Measurements from ENCODE around the gene RBM15. TPM values are rescaled to one million over a fixed set of nuclear protein-coding genes. Genes with fewer than 3 reads are reported as not detected.

RBM15 gene
- total RNA-seq, 1 experiment from 2014 or later = 44.0 TPM

DNA sequence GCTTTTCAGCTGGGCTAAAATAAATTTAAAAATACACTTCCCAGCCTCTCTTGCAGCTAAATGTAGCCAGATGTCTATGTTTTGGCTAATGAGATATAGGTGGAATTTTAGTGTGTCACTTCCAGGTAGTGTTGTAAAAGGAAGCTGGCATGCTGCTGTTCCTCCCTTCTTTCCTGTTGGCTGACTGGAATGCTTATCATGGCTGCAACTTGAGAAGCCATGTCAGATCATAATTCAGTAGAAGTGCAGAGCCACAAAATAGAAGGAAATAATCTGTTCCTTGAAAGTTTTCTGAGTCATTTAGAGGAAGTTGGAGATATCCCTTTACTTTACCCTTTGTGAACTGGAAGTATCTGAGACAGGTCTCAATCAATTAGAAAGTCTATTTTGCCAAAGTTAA is 10.9 kb upstream of the RBM15 start (continued):
- TF ChIP-seq CBX3 (IDR thresholded peaks at IDR 0.05; ENCODE audit: low read depth) (no peak), SRF (IDR thresholded peaks at IDR 0.05; ENCODE audit: low read depth) (no peak), POLR2AphosphoS5 (IDR thresholded peaks at IDR 0.05; ENCODE audit: low read depth, low read length) (no peak), SIN3A (IDR thresholded peaks at IDR 0.05; ENCODE audit: low read depth) (no peak), EGR1 (IDR thresholded peaks at IDR 0.05; ENCODE audit: low read depth) (no peak), RAD21 (IDR thresholded peaks at IDR 0.05; ENCODE audit: low read depth) (no peak), EZH2phosphoT487 (IDR thresholded peaks at IDR 0.05; ENCODE audit: borderline replicate concordance) (no peak), CEBPB (IDR thresholded peaks at IDR 0.05; ENCODE audit: low read depth) (no peak), FOSL1 (IDR thresholded peaks at IDR 0.05; ENCODE audit: low read depth) (no peak)
- TF ChIP-seq, protein P1, sequence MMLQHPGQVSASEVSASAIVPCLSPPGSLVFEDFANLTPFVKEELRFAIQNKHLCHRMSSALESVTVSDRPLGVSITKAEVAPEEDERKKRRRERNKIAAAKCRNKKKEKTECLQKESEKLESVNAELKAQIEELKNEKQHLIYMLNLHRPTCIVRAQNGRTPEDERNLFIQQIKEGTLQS (IDR thresholded peaks at IDR 0.05) = no peak

DNA sequence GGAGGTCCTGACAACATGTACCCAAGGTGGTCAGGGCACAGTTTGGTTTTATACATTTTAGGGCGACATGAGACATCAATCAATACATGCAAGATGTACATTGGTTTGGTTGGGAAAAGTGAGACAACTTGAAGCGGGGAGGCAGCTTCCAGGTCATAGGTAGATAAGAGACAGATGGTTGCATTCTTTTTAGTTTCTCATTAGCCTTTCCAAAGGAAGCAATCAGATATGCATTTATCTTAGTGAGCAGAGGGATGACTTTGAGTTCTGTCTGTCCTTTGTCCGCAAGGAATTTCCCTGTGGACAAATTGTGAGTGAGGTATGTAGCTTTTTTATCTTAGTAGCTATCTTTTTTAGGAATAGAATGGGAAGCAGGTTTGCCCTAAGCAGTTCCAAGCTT is 10.5 kb upstream of the RBM15 start:
- Histone ChIP-seq H3K9me2 (ENCODE audit: insufficient read depth) (no peaks in the 10 kb centered on the region), H4K20me1 (ENCODE audit: insufficient read depth) (no peaks in the 10 kb centered on the region), H3K79me2 (ENCODE audit: insufficient read depth, low read length) (no peaks in the 10 kb centered on the region), H3K9me3 (ENCODE audit: control insufficient read depth in 1 of 2, insufficient read depth in 1 of 2, low read depth in 1 of 2, low read length in 2 of 2) (no peaks in the 10 kb centered on the region), H3K4me3 (replicated peaks in 1 of 2; ENCODE audit: low read depth in 1 of 2, low read length in 2 of 2) (no peak overlapping the region), H2AFZ (ENCODE audit: low read depth, low read length, poor library complexity, severe bottlenecking) (no peak overlapping the region), H3K4me2 (ENCODE audit: low read length) (no peak overlapping the region), H3K9ac (ENCODE audit: low read length) (no peak overlapping the region), H3K27me3 (ENCODE audit: insufficient read depth, low read length) (no peaks in the 10 kb centered on the region), H3K27ac (ENCODE audit: low read depth, low read length) (no peak overlapping the region), H3K4me1 (ENCODE audit: control insufficient read depth in 1 of 2, insufficient read depth in 2 of 2, low read length in 2 of 2) (peaks cover 13 to 26% of the 10 kb centered on the region in 2 experiments), H3K36me3 (ENCODE audit: control insufficient read depth in 1 of 2, insufficient read depth in 2 of 2, low read length in 2 of 2) (no peaks in the 10 kb centered on the region)
- intact Hi-C loops (cut with micrococcal nuclease) = no loop called here
- TF ChIP-seq ZNF274 (IDR thresholded peaks at IDR 0.05; ENCODE audit: low read depth, low read length) (no peak), POLR2A (IDR thresholded peaks at IDR 0.05; ENCODE audit: borderline replicate concordance, extremely low read depth, insufficient read depth, insufficient read length) (no peak)
- TF ChIP-seq, protein P1 (IDR thresholded peaks at IDR 0.05) = no peak
- TF ChIP-seq, protein P2, sequence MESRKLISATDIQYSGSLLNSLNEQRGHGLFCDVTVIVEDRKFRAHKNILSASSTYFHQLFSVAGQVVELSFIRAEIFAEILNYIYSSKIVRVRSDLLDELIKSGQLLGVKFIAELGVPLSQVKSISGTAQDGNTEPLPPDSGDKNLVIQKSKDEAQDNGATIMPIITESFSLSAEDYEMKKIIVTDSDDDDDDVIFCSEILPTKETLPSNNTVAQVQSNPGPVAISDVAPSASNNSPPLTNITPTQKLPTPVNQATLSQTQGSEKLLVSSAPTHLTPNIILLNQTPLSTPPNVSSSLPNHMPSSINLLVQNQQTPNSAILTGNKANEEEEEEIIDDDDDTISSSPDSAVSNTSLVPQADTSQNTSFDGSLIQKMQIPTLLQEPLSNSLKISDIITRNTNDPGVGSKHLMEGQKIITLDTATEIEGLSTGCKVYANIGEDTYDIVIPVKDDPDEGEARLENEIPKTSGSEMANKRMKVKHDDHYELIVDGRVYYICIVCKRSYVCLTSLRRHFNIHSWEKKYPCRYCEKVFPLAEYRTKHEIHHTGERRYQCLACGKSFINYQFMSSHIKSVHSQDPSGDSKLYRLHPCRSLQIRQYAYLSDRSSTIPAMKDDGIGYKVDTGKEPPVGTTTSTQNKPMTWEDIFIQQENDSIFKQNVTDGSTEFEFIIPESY (IDR thresholded peaks at IDR 0.05; ENCODE audit: extremely low read depth, insufficient replicate concordance, low read length) = no peak
- TF ChIP-seq, protein P3, sequence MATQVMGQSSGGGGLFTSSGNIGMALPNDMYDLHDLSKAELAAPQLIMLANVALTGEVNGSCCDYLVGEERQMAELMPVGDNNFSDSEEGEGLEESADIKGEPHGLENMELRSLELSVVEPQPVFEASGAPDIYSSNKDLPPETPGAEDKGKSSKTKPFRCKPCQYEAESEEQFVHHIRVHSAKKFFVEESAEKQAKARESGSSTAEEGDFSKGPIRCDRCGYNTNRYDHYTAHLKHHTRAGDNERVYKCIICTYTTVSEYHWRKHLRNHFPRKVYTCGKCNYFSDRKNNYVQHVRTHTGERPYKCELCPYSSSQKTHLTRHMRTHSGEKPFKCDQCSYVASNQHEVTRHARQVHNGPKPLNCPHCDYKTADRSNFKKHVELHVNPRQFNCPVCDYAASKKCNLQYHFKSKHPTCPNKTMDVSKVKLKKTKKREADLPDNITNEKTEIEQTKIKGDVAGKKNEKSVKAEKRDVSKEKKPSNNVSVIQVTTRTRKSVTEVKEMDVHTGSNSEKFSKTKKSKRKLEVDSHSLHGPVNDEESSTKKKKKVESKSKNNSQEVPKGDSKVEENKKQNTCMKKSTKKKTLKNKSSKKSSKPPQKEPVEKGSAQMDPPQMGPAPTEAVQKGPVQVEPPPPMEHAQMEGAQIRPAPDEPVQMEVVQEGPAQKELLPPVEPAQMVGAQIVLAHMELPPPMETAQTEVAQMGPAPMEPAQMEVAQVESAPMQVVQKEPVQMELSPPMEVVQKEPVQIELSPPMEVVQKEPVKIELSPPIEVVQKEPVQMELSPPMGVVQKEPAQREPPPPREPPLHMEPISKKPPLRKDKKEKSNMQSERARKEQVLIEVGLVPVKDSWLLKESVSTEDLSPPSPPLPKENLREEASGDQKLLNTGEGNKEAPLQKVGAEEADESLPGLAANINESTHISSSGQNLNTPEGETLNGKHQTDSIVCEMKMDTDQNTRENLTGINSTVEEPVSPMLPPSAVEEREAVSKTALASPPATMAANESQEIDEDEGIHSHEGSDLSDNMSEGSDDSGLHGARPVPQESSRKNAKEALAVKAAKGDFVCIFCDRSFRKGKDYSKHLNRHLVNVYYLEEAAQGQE (IDR thresholded peaks at IDR 0.05; ENCODE audit: low read depth) = no peak
- ChIA-PET CTCF (interaction anchor here (1.1 to 1.4 kb wide), 4 partner anchors 10 to 121 kb away, joined by 3 to 5 read pairs (median 4); partner anchors contain the start of gene RBM15), POLR2A (no interaction called here), RAD21 (ENCODE audit: low non-redundant PET in 1 of 2, low total read pairs in 2 of 2, uncharacterized antibody in 2 of 2, unreplicated experiment in 2 of 2) (no interaction called here)
- no peak for DNase-seq (ENCODE audit: low read depth, low spot score)
- no TSS peak for BruUV-seq (replicated peaks)
- no peak for ATAC-seq
